ENCODE results near the gene KCNT1.

The KCNT1 gene

GRCh38 chr9:135825435-135826187 lies 123.6 kb downstream of the KCNT1 start:
- no peak for DNase-seq

- no peak for DNase-seq
Measured at GRCh38 chr9:135826188-135826545, 124.2 kb downstream of the KCNT1 start.

GRCh38 chr9:135827301-135827700 lies 125.3 kb downstream of the KCNT1 start:
- DNase-seq: no peak

DNA sequence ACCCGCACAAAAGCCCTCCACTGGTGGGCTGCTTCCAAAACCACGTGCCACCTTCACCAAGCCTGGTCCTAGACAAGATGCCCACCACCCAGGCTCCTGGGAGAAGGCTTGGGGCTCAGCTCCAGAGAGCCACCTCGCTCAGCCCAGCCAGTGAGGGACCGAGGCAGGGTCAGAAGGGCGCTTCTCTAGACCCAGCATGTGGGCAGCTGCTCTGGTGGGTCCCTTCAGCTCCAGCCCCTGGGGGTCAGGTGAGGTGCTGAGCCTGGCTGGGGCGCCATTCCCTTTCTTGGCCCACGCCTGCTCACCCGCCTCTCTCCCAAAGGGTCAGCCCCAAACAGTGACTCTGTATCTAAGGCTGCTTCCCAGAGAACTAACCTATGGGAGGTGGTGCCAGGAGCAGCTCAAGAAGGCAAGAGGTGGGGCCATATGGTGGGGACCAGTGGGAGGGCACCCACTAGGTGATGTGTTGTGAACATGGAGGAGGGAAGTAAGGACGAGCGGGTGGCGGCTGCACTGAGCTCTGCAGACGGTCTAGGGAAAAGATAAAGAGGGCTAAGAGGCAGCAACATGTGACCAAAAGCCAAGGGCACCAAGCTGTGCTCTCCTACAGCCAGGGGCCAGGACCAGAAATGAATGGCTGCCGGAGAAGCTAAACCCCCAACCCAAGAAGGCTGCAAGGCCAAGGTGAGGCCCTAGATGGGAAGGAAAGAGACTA lies 126.0 kb downstream of the KCNT1 start:
- DNase-seq: no peak

DNA sequence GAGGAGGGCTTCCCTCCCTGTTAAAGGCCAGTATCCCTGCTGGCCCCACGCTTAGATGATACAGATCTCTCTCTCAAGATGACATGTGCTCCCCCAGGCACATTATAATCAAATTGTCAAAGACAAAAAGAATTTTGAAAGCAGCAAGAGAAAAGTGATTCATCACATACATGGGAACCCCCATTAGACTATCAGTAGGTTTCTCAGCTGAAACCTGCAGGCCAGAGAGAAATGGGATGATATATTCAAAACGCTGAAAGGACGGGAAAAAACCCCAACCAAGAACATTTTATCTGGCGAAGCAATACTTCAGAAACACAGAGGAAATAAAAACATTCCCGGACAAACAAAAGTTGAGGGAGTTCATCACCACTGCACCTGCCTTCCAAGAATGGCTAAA lies 126.7 kb downstream of the KCNT1 start:
- no peak for DNase-seq

GRCh38 chr9:135830496-135830895 lies 128.5 kb downstream of the KCNT1 start:
- DNase-seq: no peak

- no peak for DNase-seq
Measured at GRCh38 chr9:135833864-135834263, 131.9 kb downstream of the KCNT1 start.

- DNase-seq: no peak
Measured at GRCh38 chr9:135835131-135835530, 133.1 kb downstream of the KCNT1 start.

DNA sequence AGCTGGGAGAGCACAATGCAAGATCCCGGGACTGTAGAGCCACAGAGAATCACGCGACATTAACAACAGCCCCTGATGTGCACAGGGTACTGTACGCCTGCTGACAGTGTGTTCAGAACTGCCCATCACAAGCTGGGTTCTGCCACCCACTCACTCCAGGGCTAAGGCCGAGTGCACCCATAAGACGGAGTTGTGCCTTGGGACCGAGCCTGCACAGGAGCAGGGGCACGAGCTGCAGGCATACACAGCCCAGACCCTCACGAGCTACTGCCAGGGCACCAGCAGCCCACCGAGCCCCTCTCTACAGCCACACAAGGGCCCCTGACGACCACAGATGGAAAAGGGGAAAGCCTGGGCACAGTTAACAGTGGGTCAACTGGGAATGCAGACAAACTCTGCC lies 137.5 kb downstream of the KCNT1 start:
- no peak for DNase-seq

- DNase-seq: no peak
Measured at GRCh38 chr9:135840107-135840506, 138.1 kb downstream of the KCNT1 start.

- DNase-seq: no peak
Measured at GRCh38 chr9:135840539-135840938, 138.6 kb downstream of the KCNT1 start.

Measured in activated naive CD4-positive, alpha-beta T cell (primary cell).